Measurements from ENCODE around the gene CNNM2.

- TF ChIP-seq, protein P1, sequence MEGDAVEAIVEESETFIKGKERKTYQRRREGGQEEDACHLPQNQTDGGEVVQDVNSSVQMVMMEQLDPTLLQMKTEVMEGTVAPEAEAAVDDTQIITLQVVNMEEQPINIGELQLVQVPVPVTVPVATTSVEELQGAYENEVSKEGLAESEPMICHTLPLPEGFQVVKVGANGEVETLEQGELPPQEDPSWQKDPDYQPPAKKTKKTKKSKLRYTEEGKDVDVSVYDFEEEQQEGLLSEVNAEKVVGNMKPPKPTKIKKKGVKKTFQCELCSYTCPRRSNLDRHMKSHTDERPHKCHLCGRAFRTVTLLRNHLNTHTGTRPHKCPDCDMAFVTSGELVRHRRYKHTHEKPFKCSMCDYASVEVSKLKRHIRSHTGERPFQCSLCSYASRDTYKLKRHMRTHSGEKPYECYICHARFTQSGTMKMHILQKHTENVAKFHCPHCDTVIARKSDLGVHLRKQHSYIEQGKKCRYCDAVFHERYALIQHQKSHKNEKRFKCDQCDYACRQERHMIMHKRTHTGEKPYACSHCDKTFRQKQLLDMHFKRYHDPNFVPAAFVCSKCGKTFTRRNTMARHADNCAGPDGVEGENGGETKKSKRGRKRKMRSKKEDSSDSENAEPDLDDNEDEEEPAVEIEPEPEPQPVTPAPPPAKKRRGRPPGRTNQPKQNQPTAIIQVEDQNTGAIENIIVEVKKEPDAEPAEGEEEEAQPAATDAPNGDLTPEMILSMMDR (IDR thresholded peaks at IDR 0.05) = no peak
- no peak for TF ChIP-seq POLR2AphosphoS5 (IDR thresholded peaks at IDR 0.05)
- no peak for TF ChIP-seq POLR2A (IDR thresholded peaks at IDR 0.05)
Observed at GRCh38 chr10:103007017-103007416, 88.9 kb downstream of the CNNM2 start.

Measured in prostate gland (tissue), 2 donors.